Stimulated activated CD4-positive, alpha-beta T cell treated with anti-CD3 and anti-CD28 coated beads, Interleukin-12 subunit alpha, Interleukin-12 subunit beta, amount 100 ng/mL, for 4 hours (primary cell): ENCODE results near the gene CACNA1C.

Experiments
- DNase-seq: peaks from one replicate; pipeline ENCODE4 v3.0.0-alpha.2; 2020

The CACNA1C gene

GRCh38 chr12:2208837-2209635 lies 156.2 kb downstream of the CACNA1C start:
- DNase-seq: no peak

- DNase-seq: no peak
Observed at GRCh38 chr12:2211119-2211518, 158.3 kb downstream of the CACNA1C start.

GRCh38 chr12:2212537-2212936 lies 159.8 kb downstream of the CACNA1C start:
- DNase-seq: no peak

GRCh38 chr12:2212971-2213869 lies 160.4 kb downstream of the CACNA1C start:
- no peak for DNase-seq

- no peak for DNase-seq
Observed at GRCh38 chr12:2214411-2214810, 161.6 kb downstream of the CACNA1C start.

GRCh38 chr12:2215709-2216560 lies 163.1 kb downstream of the CACNA1C start:
- no peak for DNase-seq

- DNase-seq: no peak
Observed at GRCh38 chr12:2218706-2219105, 165.9 kb downstream of the CACNA1C start.

GRCh38 chr12:2221030-2221621 lies 168.3 kb downstream of the CACNA1C start:
- DNase-seq: no peak

- no peak for DNase-seq
Observed at GRCh38 chr12:2222691-2223090, 169.9 kb downstream of the CACNA1C start.

- no peak for DNase-seq
Observed at GRCh38 chr12:2224961-2225360, 172.2 kb downstream of the CACNA1C start.

- no peak for DNase-seq
Observed at GRCh38 chr12:2225696-2226095, 172.9 kb downstream of the CACNA1C start.

- no peak for DNase-seq
Observed at GRCh38 chr12:2226641-2227040, 173.9 kb downstream of the CACNA1C start.

GRCh38 chr12:2227360-2227759 lies 174.6 kb downstream of the CACNA1C start:
- no peak for DNase-seq

- DNase-seq: no peak
Observed at GRCh38 chr12:2228535-2228934, 175.7 kb downstream of the CACNA1C start.

GRCh38 chr12:2229661-2230539 lies 177.1 kb downstream of the CACNA1C start:
- DNase-seq: no peak

GRCh38 chr12:2231011-2231595 lies 178.3 kb downstream of the CACNA1C start:
- DNase-seq: no peak

GRCh38 chr12:2231956-2232355 lies 179.2 kb downstream of the CACNA1C start:
- no peak for DNase-seq

- DNase-seq: no peak
Observed at GRCh38 chr12:2233034-2233433, 180.2 kb downstream of the CACNA1C start.

GRCh38 chr12:2234091-2234490 lies 181.3 kb downstream of the CACNA1C start:
- no peak for DNase-seq

- no peak for DNase-seq
Observed at GRCh38 chr12:2234646-2235350, 182.0 kb downstream of the CACNA1C start.
